K562 (cell line): ENCODE results near the gene KASH5. TPM values are rescaled to one million over a fixed set of nuclear protein-coding genes. Genes with fewer than 3 reads are reported as not detected.
A peak's percentile ranks its signal among the peaks of the same experiment; 100 is the strongest.

Source experiments
- ATF2 ChIP-seq: sonication (generic); formaldehyde crosslinking; IDR thresholded peaks from 2 replicates; pipeline ENCODE4 v1.8.1; 2022; ENCODE audit warnings: missing genetic modification reagents
- CBX2 ChIP-seq: fragments of 200-600 bp; sonication (generic); IDR thresholded peaks from one replicate; pipeline ENCODE4 v1.6.1; 2012; ENCODE audit warnings: mild to moderate bottlenecking, low read length, inconsistent platforms; ENCODE audit not compliant: insufficient read depth, poor library complexity, severe bottlenecking
- MIER1 ChIP-seq: fragments of 450-650 bp; IDR thresholded peaks from 2 replicates; pipeline ENCODE4 v1.6.1; 2016; ENCODE audit warnings: antibody characterized with exemption, mild to moderate bottlenecking, low read depth
- PHF21A ChIP-seq: fragments of 450-650 bp; IDR thresholded peaks from 2 replicates; pipeline ENCODE4 v1.6.1; 2017; ENCODE audit warnings: low read depth, borderline replicate concordance
- POU5F1 ChIP-seq: fragments of 150-350 bp; IDR thresholded peaks from 2 replicates; pipeline ENCODE4 v1.6.1; 2014; ENCODE audit warnings: borderline replicate concordance, low read length, low read depth, mild to moderate bottlenecking; ENCODE audit not compliant: partially characterized antibody
- SUPT5H ChIP-seq: fragments of 450-650 bp; IDR thresholded peaks from 2 replicates; pipeline ENCODE4 v1.6.1; 2016
- TAF7 ChIP-seq: fragments of 450-650 bp; IDR thresholded peaks from 2 replicates; pipeline ENCODE4 v1.6.1; 2016; ENCODE audit warnings: missing genetic modification characterization, missing compliant biosample characterization
- ZEB2 ChIP-seq: fragments of 450-650 bp; IDR thresholded peaks from 2 replicates; pipeline ENCODE4 v1.6.1; 2016
- ZNF146 ChIP-seq: IDR thresholded peaks from one replicate; pipeline ENCODE4 v1.6.1; 2018; ENCODE audit warnings: missing compliant biosample characterization; ENCODE audit not compliant: unreplicated experiment
- ZNF318 ChIP-seq, 2 experiments: fragments of 450-650 bp; IDR thresholded peaks; 2 replicates each; pipeline ENCODE4 v1.6.1; 2016; ENCODE audit warnings: mild to moderate bottlenecking in 2 of 2, borderline replicate concordance in 1 of 2, low read depth in 1 of 2, moderate library complexity in 1 of 2
- polyA plus RNA-seq, 8 experiments: library from polyadenylated mRNA; depleted of rRNA in 4 of 8; stranded (reverse) in 5 of 8; unstranded in 3 of 8; fragments of >200 nt; fragmentation: Nextera tagmentation in 2 of 8; fragmentation: Illumina TruSeq in 1 of 8; extraction: Ambion mirVana in 2 of 8; extraction: Trizol in 1 of 8; gene quantifications; 2 replicates each; pipeline versions ENCODE4 v1.2.1 to v1.2.3, GENCODE V29; 2011 to 2014; ENCODE audit warnings: inconsistent platforms in 1 of 8, missing spikeins in 1 of 8
- total RNA-seq, 7 experiments: library from RNA; depleted of rRNA in 6 of 7; stranded (reverse); fragments of >200 nt in 6 of 7; fragmentation: Illumina TruSeq in 2 of 7; extraction: Trizol in 2 of 7; gene quantifications; 2 replicates each; pipeline versions ENCODE4 v1.2.1 to v1.2.3, GENCODE V29; 2011 to 2021; ENCODE audit warnings: low replicate concordance in 1 of 7

Gene KASH5
- total and polyA plus RNA-seq, 9 of the 15 experiments (the other 6 are each of a cell fraction or from before 2014, with no cell fraction given), result 0.07 to 0.84 (median 0.34) TPM; not detected in 1

GRCh38 chr19:49409441-49410029, 21.5 kb downstream of the KASH5 start (continued):
- TF ChIP-seq ZNF318 (IDR thresholded peaks at IDR 0.05; ENCODE audit: borderline replicate concordance in 1 of 2, low read depth in 1 of 2) (no peak), ZEB2 (peak; percentile 48; the same call in 1 of the 2 replicates), CBX2 (no peak), ZNF146 (CRISPR knock-in tag) (no peak), ATF2 (CRISPR knock-in tag) (no peak), MIER1 (no peak), TAF7 (tag) (peak; percentile 32; the same call in 1 of the 2 replicates), PHF21A (no peak), SUPT5H (peak; percentile 52), POU5F1 (no peak)
